Activated CD8-positive, alpha-beta memory T cell treated with anti-CD3 and anti-CD28 coated beads for 36 hours (primary cell): Measurements from ENCODE around the gene CSNK2B. TPM values are rescaled to one million over a fixed set of nuclear protein-coding genes. Genes with fewer than 3 reads are reported as not detected.
"Not testable (repeated sequence)": the region's sequence is repeated elsewhere in the genome, so short reads cannot be mapped to it uniquely, and the experiment has no call there.

ENCODE experiments used
- CTCF ChIA-PET: fragments of 350-600 bp; sonication (Branson Sonifier 250); formaldehyde crosslinking; loops from one replicate; lab custom pipeline; 2021; ENCODE audit warnings: antibody characterized with exemption; lab: Charles Lee
- POLR2A ChIA-PET: fragments of 350-600 bp; sonication (Branson Sonifier 250); formaldehyde crosslinking; loops from one replicate; lab custom pipeline; 2021; ENCODE audit warnings: antibody characterized with exemption; lab: Charles Lee
- total RNA-seq, 2 experiments: library from RNA; stranded (reverse); gene quantifications; one replicate each; pipeline ENCODE4 v1.2.3, GENCODE V29; 2021

Gene CSNK2B
- total RNA-seq, 2 experiments from 2014 or later: 329 TPM

GRCh38 chr6:31693535-31693934 lies 27.7 kb downstream of the CSNK2B start:
- POLR2A ChIA-PET: interaction anchor here (0.5 to 0.9 kb wide), 3 partner anchors 10 to 137 kb away, joined by 3 to 7 read pairs (median 3); partner anchors contain the start of gene ABHD16A

GRCh38 chr6:31697555-31697954 lies 31.7 kb downstream of the CSNK2B start:
- ChIA-PET CTCF (no interaction called here), POLR2A (no interaction called here)

More at GRCh38 chr6:31693535-31693934, 27.7 kb downstream of the CSNK2B start:
- CTCF ChIA-PET: interaction anchor here (0.6 to 2.5 kb wide), 4 partner anchors 9 to 97 kb away, joined by 3 to 8 read pairs (median 4); partner anchors contain the start of gene LY6G5C

GRCh38 chr6:31700740-31701401 lies 35.0 kb downstream of the CSNK2B start:
- CTCF ChIA-PET: no interaction called here

GRCh38 chr6:31701666-31702404 lies 36.0 kb downstream of the CSNK2B start:
- ChIA-PET POLR2A (no interaction called here), CTCF (interaction anchor here (0.6 to 1.8 kb wide), 3 partner anchors 18 to 162 kb away, joined by 3 to 4 read pairs (median 3); no protein-coding TSS in a partner anchor)

More at GRCh38 chr6:31700740-31701401, 35.0 kb downstream of the CSNK2B start:
- POLR2A ChIA-PET: interaction anchor here (0.6 kb wide), 1 partner anchor 134 kb away, joined by 5 read pairs; no protein-coding TSS in a partner anchor

GRCh38 chr6:31702405-31702818 lies 36.5 kb downstream of the CSNK2B start:
- ChIA-PET POLR2A (interaction anchor here (1.1 kb wide), 1 partner anchor 160 kb away, joined by 3 read pairs; the partner anchor contains the start of gene NEU1), CTCF (interaction anchor here (1.4 to 2.1 kb wide), 3 partner anchors 18 to 78 kb away, joined by 3 to 5 read pairs (median 4); partner anchors contain the start of gene LY6G5C)

GRCh38 chr6:31702819-31703716 lies 37.2 kb downstream of the CSNK2B start, which contains the start of gene ABHD16A:
Gene ABHD16A, minus strand, starts transcription at chr6:31703324. Its CDS starts 43 bp downstream, at chr6:31703281.
- POLR2A ChIA-PET: interaction anchor here (0.5 to 1.3 kb wide), 6 partner anchors 9 to 160 kb away, joined by 3 to 6 read pairs (median 3); partner anchors contain the start of genes BAG6, GPANK1, HSPA1B and NEU1

GRCh38 chr6:31705931-31706330 lies 40.1 kb downstream of the CSNK2B start:
- ChIA-PET POLR2A (no interaction called here), CTCF (no interaction called here)

More at GRCh38 chr6:31702819-31703716, 37.2 kb downstream of the CSNK2B start, which contains the start of gene ABHD16A:
- CTCF ChIA-PET: interaction anchor here (1.0 to 2.1 kb wide), 5 partner anchors 16 to 125 kb away, joined by 3 to 5 read pairs (median 3); partner anchors contain the start of genes HSPA1B and LY6G5C

- ChIA-PET CTCF (no interaction called here), POLR2A (no interaction called here)
These were observed 40.7 kb downstream of the CSNK2B start, which contains the start of gene LY6G6F for GRCh38 chr6:31706599-31706998. Gene LY6G6F, plus strand, starts transcription at chr6:31706866. Its CDS starts 41 bp downstream, at chr6:31706907.

GRCh38 chr6:31707701-31708100 lies 41.8 kb downstream of the CSNK2B start:
- CTCF ChIA-PET: no interaction called here

GRCh38 chr6:31708224-31708623 lies 42.3 kb downstream of the CSNK2B start:
- POLR2A ChIA-PET: no interaction called here
- CTCF ChIA-PET: interaction anchor here (0.8 kb wide), 1 partner anchor 59 kb away, joined by 4 read pairs; no protein-coding TSS in a partner anchor

More at GRCh38 chr6:31707701-31708100, 41.8 kb downstream of the CSNK2B start:
- POLR2A ChIA-PET: no interaction called here

- CTCF ChIA-PET: interaction anchor here (0.7 kb wide), 1 partner anchor 87 kb away, joined by 3 read pairs; no protein-coding TSS in a partner anchor
- POLR2A ChIA-PET: not testable (repeated sequence)
These were observed 43.3 kb downstream of the CSNK2B start for GRCh38 chr6:31709157-31709556.

GRCh38 chr6:31710523-31711219 lies 44.8 kb downstream of the CSNK2B start:
- CTCF ChIA-PET: interaction anchor here (0.8 to 1.5 kb wide), 2 partner anchors 30 to 164 kb away, joined by 3 to 4 read pairs; partner anchors contain the start of gene ATP6V1G2
- POLR2A ChIA-PET: no interaction called here

GRCh38 chr6:31711233-31711632 lies 45.4 kb downstream of the CSNK2B start:
- ChIA-PET CTCF (interaction anchor here (1.5 kb wide), 1 partner anchor 29 kb away, joined by 3 read pairs; no protein-coding TSS in a partner anchor), POLR2A (no interaction called here)

GRCh38 chr6:31712296-31712695 lies 46.4 kb downstream of the CSNK2B start:
- ChIA-PET CTCF (no interaction called here), POLR2A (no interaction called here)

GRCh38 chr6:31713465-31713864 lies 47.6 kb downstream of the CSNK2B start:
- CTCF ChIA-PET: interaction anchor here (1.3 to 2.9 kb wide), 2 partner anchors 17 to 56 kb away, joined by 4 to 7 read pairs; no protein-coding TSS in a partner anchor
- POLR2A ChIA-PET: no interaction called here

GRCh38 chr6:31713991-31714684 lies 48.3 kb downstream of the CSNK2B start:
- CTCF ChIA-PET: interaction anchor here (1.3 to 2.9 kb wide), 2 partner anchors 16 to 55 kb away, joined by 4 to 7 read pairs; no protein-coding TSS in a partner anchor
- POLR2A ChIA-PET: no interaction called here
